Left lung (tissue), 10 donors: ENCODE measurements around the gene RAB11FIP4. TPM values are rescaled to one million over a fixed set of nuclear protein-coding genes. Genes with fewer than 3 reads are reported as not detected.

Experiments used
- ATAC-seq: fragments of 200-7000 bp; cut with Tn5 transposase; one replicate; pipeline ENCODE4 v1.9.1; 2020; ENCODE audit warnings: moderate library complexity
- DNase-seq, 4 donors: peaks; one replicate each; pipeline ENCODE4 v3.0.0-alpha.2; 2013 to 2020
- H3K27ac ChIP-seq, 2 donors: fragments of 200-600 bp; sonication (generic) in 1 of 2; one replicate each; pipeline versions ENCODE4 v1.5.0 to v1.8.0; 2020 to 2021
- H3K27me3 ChIP-seq, 2 donors: fragments of 200-600 bp; sonication (generic) in 1 of 2; one replicate each; pipeline versions ENCODE4 v1.5.0 to v1.8.0; 2020 to 2021
- H3K36me3 ChIP-seq, 2 donors: fragments of 200-600 bp; sonication (generic) in 1 of 2; one replicate each; pipeline versions ENCODE4 v1.5.0 to v1.8.0; 2020 to 2021
- H3K4me1 ChIP-seq, 2 donors: fragments of 200-600 bp; one replicate each; pipeline ENCODE4 v1.8.0; 2021
- H3K4me3 ChIP-seq, 2 donors: fragments of 200-600 bp; sonication (generic) in 1 of 2; one replicate each; pipeline versions ENCODE4 v1.5.0 to v1.8.0; 2020 to 2021; ENCODE audit warnings: mild to moderate bottlenecking in 1 of 2
- H3K9me3 ChIP-seq, 2 donors: fragments of 200-600 bp; sonication (generic) in 1 of 2; one replicate each; pipeline versions ENCODE4 v1.5.0 to v1.8.0; 2020 to 2021
- CTCF ChIP-seq, 2 donors: fragments of 200-600 bp; sonication (generic) in 1 of 2; IDR thresholded peaks; one replicate each; pipeline versions ENCODE4 v1.5.0 to v1.8.0; 2021; ENCODE audit warnings: antibody characterized with exemption in 2 of 2
- intact Hi-C, 2 donors: fragments of 100-400 bp; cut with DNase I; formaldehyde crosslinking; loops; one replicate each; pipeline versions ENCODE4 v1.11.2 to v1.14.2; 2022
- polyA plus RNA-seq, 6 donors: library from polyadenylated mRNA; unstranded; fragments of 120-200 nt; gene quantifications; one replicate each; pipeline ENCODE4 v1.2.1, GENCODE V29; 2013; ENCODE audit not compliant: insufficient read length in 6 of 6
- total RNA-seq, 2 donors: library from RNA; stranded (reverse); fragmentation: NEBNext Ultra II Directional; extraction: Animal tissue kit (Norgen Biotek cat#: 25700); gene quantifications; one replicate each; pipeline ENCODE4 v1.2.1, GENCODE V29; 2021
- donor health status: DM: no; HTN: yes; CAD: no.
- donor health status: DM: no; HTN: no; CAD: no.

Gene RAB11FIP4
- total and polyA plus RNA-seq, 8 donors: 7.2 to 19.9 (median 8.2) TPM

- Histone ChIP-seq H3K4me1 (peaks cover 0 to 6% of the 10 kb centered on the region in 2 donors), H3K36me3 (peaks cover 0 to 40% of the 10 kb centered on the region in 2 donors), H3K9me3 (no peaks in the 10 kb centered on the region), H3K4me3 (no peak overlapping the region), H3K27me3 (no peaks in the 10 kb centered on the region), H3K27ac (no peak overlapping the region)
- intact Hi-C loops: no loop called here
- DNase-seq: no peak
- no peak for TF ChIP-seq CTCF (IDR thresholded peaks at IDR 0.05)
- peak; percentile 67 for ATAC-seq
These were observed 142.2 kb downstream of the RAB11FIP4 start for GRCh38 chr17:31533546-31534155.

- no peak for DNase-seq
- no peaks in the 10 kb centered on the region for H3K27me3 ChIP-seq
- no peak overlapping the region for H3K27ac ChIP-seq
- intact Hi-C loops: no loop called here
- H3K9me3 ChIP-seq: no peaks in the 10 kb centered on the region
- no peak for TF ChIP-seq CTCF (IDR thresholded peaks at IDR 0.05)
- H3K4me3 ChIP-seq: no peak overlapping the region
- no peak for ATAC-seq
- peaks cover 0 to 6% of the 10 kb centered on the region in 2 donors for H3K4me1 ChIP-seq
- H3K36me3 ChIP-seq: peaks cover 0 to 33% of the 10 kb centered on the region in 2 donors
These were observed 142.9 kb downstream of the RAB11FIP4 start for GRCh38 chr17:31534223-31534888.

DNA sequence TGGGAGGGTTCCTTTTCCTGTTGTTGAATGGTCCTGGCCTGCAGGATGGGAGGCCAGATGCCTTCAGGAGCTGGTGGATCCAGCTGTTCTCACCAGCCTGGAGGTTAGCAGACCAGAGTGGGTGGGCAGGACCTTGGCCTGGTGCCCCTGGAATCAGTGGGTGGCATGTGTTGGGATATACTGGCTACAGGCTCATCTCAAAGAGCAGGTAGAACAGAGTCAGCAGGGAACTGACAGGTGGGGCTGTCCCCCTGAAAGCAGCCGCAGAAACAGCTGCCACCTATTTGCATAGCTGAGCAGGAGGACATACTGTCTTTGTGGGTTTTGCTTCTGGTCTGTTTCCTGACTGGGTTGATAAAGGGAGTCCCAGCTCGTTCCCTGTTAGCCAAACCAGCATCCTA lies 144.1 kb downstream of the RAB11FIP4 start:
- Histone ChIP-seq H3K27ac (no peak overlapping the region), H3K4me1 (peaks cover 0 to 6% of the 10 kb centered on the region in 2 donors), H3K36me3 (peaks cover 0 to 20% of the 10 kb centered on the region in 2 donors), H3K4me3 (no peak overlapping the region), H3K9me3 (no peaks in the 10 kb centered on the region), H3K27me3 (no peaks in the 10 kb centered on the region)
- DNase-seq: no peak
- TF ChIP-seq CTCF (IDR thresholded peaks at IDR 0.05): no peak
- no peak for ATAC-seq
- intact Hi-C loops: no loop called here

GRCh38 chr17:31536451-31536850 lies 145.0 kb downstream of the RAB11FIP4 start:
- H3K4me3 ChIP-seq: no peak overlapping the region
- peaks cover 0 to 6% of the 10 kb centered on the region in 2 donors for H3K4me1 ChIP-seq
- no peak for DNase-seq
- TF ChIP-seq CTCF (IDR thresholded peaks at IDR 0.05): no peak
- H3K27ac ChIP-seq: no peak overlapping the region
- no peaks in the 10 kb centered on the region for H3K27me3 ChIP-seq
- no peak for ATAC-seq
- no peaks in the 10 kb centered on the region for H3K9me3 ChIP-seq
- intact Hi-C loops: no loop called here
- peaks cover 0 to 12% of the 10 kb centered on the region in 2 donors for H3K36me3 ChIP-seq

- H3K36me3 ChIP-seq: peaks cover 0 to under 1% of the 10 kb centered on the region in 2 donors
- intact Hi-C loops: no loop called here
- DNase-seq: no peak
- peaks cover 0 to 6% of the 10 kb centered on the region in 2 donors for H3K4me1 ChIP-seq
- H3K27ac ChIP-seq: no peak overlapping the region
- TF ChIP-seq CTCF (IDR thresholded peaks at IDR 0.05): no peak
- H3K4me3 ChIP-seq: no peak overlapping the region
- no peaks in the 10 kb centered on the region for H3K27me3 ChIP-seq
- no peak for ATAC-seq
- no peaks in the 10 kb centered on the region for H3K9me3 ChIP-seq
These were observed 146.1 kb downstream of the RAB11FIP4 start for GRCh38 chr17:31537565-31538011.
